22Rv1 (cell line): ENCODE results near the gene CFTR.

Source experiments
- CTCF ChIP-seq: fragments of 450-650 bp; IDR thresholded peaks from 2 replicates; pipeline ENCODE4 v1.5.1; 2017; ENCODE audit warnings: mild to moderate bottlenecking
- ZFX ChIP-seq: fragments of 450-650 bp; IDR thresholded peaks from 2 replicates; pipeline ENCODE4 v1.6.1; 2017; ENCODE audit warnings: antibody characterized with exemption, borderline replicate concordance

- TF ChIP-seq CTCF (no peak), ZFX (no peak)
Observed at GRCh38 chr7:117659531-117660011, 179.7 kb downstream of the CFTR start.
